ENCODE measurements around the gene MAGEL2.

The MAGEL2 gene

DNA sequence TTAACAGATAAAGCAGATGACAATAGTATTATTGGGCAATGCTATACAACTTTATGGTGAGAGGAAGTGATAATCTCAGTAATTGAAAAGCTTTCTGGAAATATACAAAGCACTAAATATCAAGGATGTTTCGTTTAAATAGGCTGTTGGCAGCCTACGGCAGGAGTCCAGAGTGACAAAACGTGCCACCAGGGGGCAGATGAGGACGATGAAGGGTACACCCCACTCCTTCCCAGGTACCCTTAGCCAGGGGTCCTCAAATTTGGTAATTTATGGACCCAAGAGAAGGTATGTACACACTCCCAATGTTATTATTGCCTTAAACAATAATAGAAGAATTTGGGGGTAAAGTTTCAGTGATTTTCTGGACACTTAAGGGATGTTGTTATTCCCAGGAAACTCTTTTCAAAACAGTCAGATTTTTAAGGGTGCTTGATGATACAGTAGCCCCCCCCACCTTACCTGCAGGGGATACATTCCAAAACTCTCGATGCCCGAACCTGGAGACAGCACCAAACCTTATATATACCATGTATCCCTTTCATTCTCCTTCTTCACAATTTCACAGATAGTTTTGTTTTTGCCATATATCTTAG is 1.4 kb upstream of the MAGEL2 start:
- H3K36me3 ChIP-seq (ENCODE audit: control insufficient read depth, insufficient read depth, low read length): peaks cover 3% of the 10 kb centered on the region
- no peak overlapping the region for H3K4me3 ChIP-seq (ENCODE audit: extremely low read depth, insufficient read depth, low read length, poor library complexity, severe bottlenecking)
- peaks cover 4% of the 10 kb centered on the region for H3K4me1 ChIP-seq (ENCODE audit: control insufficient read depth, insufficient read depth, low read length, poor library complexity, severe bottlenecking)
- 27 to 38% methylated on average over 6 of the region's 6 CpGs for WGBS, 2 experiments (ENCODE audit: insufficient coverage in 2 of 2)
- H3K27ac ChIP-seq (ENCODE audit: low read depth, low read length, severe bottlenecking): no peak overlapping the region
- H3K9me3 ChIP-seq (ENCODE audit: control insufficient read depth, low read length): peaks cover 8% of the 10 kb centered on the region

DNA sequence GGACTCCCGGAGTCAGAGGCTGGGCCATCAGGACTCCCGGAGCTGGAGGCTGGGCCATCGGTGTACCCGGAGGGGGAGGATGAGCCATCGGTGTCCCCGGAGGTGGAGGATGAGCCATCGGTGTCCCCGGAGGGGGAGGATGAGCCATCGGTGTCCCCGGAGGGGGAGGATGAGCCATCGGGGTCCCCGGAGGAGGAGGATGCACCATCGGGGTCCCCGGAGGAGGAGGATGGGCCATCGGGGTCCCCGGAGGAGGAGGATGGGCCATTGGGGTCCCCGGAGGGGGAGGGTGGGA is 719 bp downstream of the MAGEL2 start:
- peaks cover 4% of the 10 kb centered on the region for H3K4me1 ChIP-seq (ENCODE audit: control insufficient read depth, insufficient read depth, low read length, poor library complexity, severe bottlenecking)
- H3K27ac ChIP-seq (ENCODE audit: low read depth, low read length, severe bottlenecking): no peak overlapping the region
- WGBS, 2 experiments (ENCODE audit: insufficient coverage in 2 of 2): 48 to 59% methylated on average over 14 to 16 of the region's 17 CpGs
- H3K36me3 ChIP-seq (ENCODE audit: control insufficient read depth, insufficient read depth, low read length): peaks cover 3% of the 10 kb centered on the region
- H3K9me3 ChIP-seq (ENCODE audit: control insufficient read depth, low read length): peaks cover 5% of the 10 kb centered on the region
- H3K4me3 ChIP-seq (ENCODE audit: extremely low read depth, insufficient read depth, low read length, poor library complexity, severe bottlenecking): peak overlapping the region; percentile 57

DNA sequence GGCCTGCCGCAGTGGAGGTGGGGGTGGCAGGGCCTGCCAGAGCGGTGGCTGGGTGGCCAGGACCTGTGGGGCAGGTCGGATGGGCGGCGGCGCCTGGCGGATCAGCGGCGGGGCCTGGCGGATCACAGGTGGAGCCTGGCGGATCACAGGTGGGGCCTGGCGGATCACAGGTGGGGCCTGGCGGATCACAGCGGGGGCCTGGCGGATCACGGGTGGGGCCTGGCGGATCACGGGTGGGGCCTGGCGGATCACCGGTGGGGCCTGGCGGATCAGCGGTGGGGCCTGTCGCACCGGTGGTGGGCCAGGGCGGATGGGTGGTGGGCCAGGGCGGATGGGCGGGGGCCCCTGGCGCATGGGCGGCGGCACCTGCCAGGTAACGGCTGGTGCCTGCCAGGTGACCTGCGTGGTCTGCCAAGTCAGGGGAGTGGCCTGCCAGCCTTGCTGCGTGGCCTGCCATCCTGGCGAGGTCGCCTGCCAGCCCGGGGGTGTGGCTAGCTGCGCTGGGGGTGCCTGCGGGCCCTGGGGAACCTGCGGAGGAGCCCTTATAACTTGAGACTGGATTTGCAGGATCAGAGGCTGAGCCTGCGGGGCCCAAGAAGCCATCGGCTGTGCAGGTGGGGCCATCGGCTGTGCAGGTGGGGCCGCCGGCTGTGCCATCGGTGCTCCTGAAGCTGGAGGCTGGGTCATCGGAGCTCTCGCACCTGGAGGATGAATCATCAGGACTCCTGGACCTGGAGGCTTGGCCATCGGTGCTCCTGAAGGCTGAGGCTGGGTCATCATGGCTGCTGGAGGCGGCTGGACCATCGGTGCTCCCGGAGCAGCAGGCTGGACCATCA is 1.3 kb downstream of the MAGEL2 start:
- Histone ChIP-seq H3K36me3 (ENCODE audit: control insufficient read depth, insufficient read depth, low read length) (peaks cover 3% of the 10 kb centered on the region), H3K4me3 (ENCODE audit: extremely low read depth, insufficient read depth, low read length, poor library complexity, severe bottlenecking) (peak overlapping the region; percentile 57), H3K4me1 (ENCODE audit: control insufficient read depth, insufficient read depth, low read length, poor library complexity, severe bottlenecking) (peaks cover 4% of the 10 kb centered on the region), H3K9me3 (ENCODE audit: control insufficient read depth, low read length) (peaks cover 5% of the 10 kb centered on the region), H3K27ac (ENCODE audit: low read depth, low read length, severe bottlenecking) (no peak overlapping the region)
- 87 to 92% methylated on average over 35 to 50 of the region's 51 CpGs for WGBS, 2 experiments (ENCODE audit: insufficient coverage in 2 of 2)

DNA sequence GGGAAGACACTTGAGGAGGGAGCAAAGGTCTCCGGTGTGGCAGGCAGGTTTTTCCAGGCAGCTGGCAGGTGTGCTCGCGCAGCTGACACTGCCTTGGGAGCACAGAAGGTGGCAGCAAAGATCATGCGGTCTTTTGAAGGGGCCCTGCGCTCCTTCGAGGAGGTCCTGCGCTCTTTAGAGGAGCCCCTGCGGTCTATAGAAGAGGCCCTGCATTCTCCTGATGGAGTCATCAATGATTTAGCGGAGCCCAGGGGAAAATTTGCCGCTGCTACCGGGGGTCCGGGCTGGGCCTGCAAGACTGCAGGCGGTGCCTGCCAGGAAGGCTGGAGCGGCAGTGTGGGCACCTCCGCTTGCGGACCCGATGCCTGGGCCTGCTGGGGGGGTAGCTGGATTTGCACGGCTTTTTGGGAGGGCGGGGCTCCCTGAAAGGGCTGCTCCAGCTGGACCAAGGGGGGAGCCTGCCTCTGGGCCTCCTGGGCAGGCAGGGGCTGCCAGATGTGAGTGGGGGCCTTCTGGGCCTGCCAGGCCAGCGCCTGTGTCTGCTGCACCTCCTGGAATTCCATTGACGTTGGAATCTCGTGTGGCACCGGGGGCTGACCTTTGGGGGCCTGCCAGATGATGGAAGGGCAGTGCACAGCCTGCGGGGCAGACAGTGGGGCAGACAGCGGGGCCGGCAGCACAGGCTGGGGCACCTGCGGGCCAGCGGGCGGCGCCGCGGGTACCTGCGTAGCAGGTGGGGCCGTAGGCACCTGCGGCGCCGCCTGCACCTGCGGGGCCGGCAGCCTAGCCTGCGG is 2.1 kb downstream of the MAGEL2 start:
- H3K9me3 ChIP-seq (ENCODE audit: control insufficient read depth, low read length): peaks cover 5% of the 10 kb centered on the region
- H3K4me1 ChIP-seq (ENCODE audit: control insufficient read depth, insufficient read depth, low read length, poor library complexity, severe bottlenecking): peaks cover 4% of the 10 kb centered on the region
- WGBS, 2 experiments (ENCODE audit: insufficient coverage in 2 of 2): 85 to 87% methylated on average over 34 to 36 of the region's 40 CpGs
- no peak overlapping the region for H3K4me3 ChIP-seq (ENCODE audit: extremely low read depth, insufficient read depth, low read length, poor library complexity, severe bottlenecking)
- H3K36me3 ChIP-seq (ENCODE audit: control insufficient read depth, insufficient read depth, low read length): peaks cover 3% of the 10 kb centered on the region
- no peak overlapping the region for H3K27ac ChIP-seq (ENCODE audit: low read depth, low read length, severe bottlenecking)

DNA sequence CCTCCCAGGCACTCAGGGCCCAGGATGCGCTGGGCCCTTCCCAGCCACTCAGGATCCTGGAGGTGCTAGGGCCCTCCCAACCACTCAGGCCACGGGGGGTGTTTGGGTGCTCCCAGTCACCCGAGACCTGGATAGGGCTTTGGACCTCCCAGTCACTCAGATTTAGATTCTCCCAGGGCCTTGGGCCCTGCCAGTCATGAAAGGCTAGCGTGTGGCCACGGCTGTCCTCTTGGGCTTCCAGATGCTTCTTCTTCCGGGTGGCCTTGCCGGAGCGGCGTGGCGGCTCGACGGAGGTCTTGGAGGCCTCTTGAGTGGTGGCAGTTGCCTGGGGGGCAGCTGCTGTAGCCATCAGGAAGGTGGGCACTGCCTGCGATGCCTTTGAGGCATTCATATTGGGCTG is 2.8 kb downstream of the MAGEL2 start:
- Histone ChIP-seq H3K36me3 (ENCODE audit: control insufficient read depth, insufficient read depth, low read length) (peaks cover 3% of the 10 kb centered on the region), H3K9me3 (ENCODE audit: control insufficient read depth, low read length) (peaks cover 5% of the 10 kb centered on the region), H3K4me1 (ENCODE audit: control insufficient read depth, insufficient read depth, low read length, poor library complexity, severe bottlenecking) (peaks cover 4% of the 10 kb centered on the region), H3K27ac (ENCODE audit: low read depth, low read length, severe bottlenecking) (no peak overlapping the region), H3K4me3 (ENCODE audit: extremely low read depth, insufficient read depth, low read length, poor library complexity, severe bottlenecking) (no peak overlapping the region)
- 79 to 80% methylated on average over 7 to 13 of the region's 13 CpGs for WGBS, 2 experiments (ENCODE audit: insufficient coverage in 2 of 2)

DNA sequence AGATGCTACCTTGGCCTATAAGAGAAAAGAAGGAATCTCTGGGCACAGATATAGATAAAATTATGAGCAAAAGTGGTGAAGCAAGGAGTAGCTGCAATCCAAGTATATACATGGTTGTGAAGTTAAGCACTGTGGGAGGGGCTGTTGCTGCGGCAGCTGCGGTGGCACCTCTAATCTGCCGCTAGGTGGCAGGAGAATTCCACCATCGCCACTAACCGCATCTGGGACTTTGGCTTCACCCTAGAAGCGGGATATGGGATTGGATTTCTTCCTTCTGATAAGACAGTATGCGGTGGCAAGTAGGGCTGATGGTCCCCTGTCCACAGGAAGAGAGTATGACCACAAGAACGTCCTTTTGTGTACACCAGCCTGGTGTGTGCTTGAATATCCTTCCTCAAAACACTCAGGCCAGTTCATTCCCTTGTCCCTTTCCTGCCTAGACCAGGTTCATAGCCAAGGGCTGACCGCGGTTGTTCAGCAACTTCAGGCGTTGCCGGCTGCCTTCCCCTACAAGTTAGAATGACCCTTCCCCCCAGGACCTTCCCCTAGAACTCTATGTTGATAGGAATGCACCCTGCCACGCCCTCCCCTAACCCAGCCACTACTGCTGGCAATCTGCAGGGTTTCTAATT is 5.1 kb downstream of the MAGEL2 start:
- Histone ChIP-seq H3K9me3 (ENCODE audit: control insufficient read depth, low read length) (peaks cover 5% of the 10 kb centered on the region), H3K4me3 (ENCODE audit: extremely low read depth, insufficient read depth, low read length, poor library complexity, severe bottlenecking) (no peak overlapping the region), H3K4me1 (ENCODE audit: control insufficient read depth, insufficient read depth, low read length, poor library complexity, severe bottlenecking) (no peaks in the 10 kb centered on the region), H3K27ac (ENCODE audit: low read depth, low read length, severe bottlenecking) (no peak overlapping the region), H3K36me3 (ENCODE audit: control insufficient read depth, insufficient read depth, low read length) (peaks cover 3% of the 10 kb centered on the region)
- 30 to 44% methylated on average over 8 to 12 of the region's 13 CpGs for WGBS, 2 experiments (ENCODE audit: insufficient coverage in 2 of 2)

DNA sequence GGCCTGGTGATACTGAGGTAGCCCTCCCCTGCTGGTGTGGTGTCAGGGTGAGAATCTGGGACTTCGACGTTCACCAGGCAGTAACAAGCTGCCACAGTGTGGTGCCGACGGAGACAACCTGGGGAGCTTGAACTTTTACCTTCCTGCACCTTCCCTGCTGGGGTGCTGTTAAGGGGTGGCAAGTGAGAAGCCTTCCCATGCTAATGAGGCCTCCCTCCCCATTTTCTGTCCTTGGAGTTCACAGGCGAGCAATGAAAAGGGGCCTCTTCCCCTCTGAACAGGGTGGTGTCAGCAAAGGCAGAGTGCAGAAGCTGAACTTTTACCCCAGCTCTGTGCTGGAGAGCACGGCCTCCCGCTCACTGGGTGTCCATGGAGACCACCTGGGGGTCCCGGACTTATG is 13.5 kb downstream of the MAGEL2 start:
- Histone ChIP-seq H3K9me3 (ENCODE audit: control insufficient read depth, low read length) (no peaks in the 10 kb centered on the region), H3K4me3 (ENCODE audit: extremely low read depth, insufficient read depth, low read length, poor library complexity, severe bottlenecking) (no peak overlapping the region), H3K4me1 (ENCODE audit: control insufficient read depth, insufficient read depth, low read length, poor library complexity, severe bottlenecking) (no peaks in the 10 kb centered on the region), H3K36me3 (ENCODE audit: control insufficient read depth, insufficient read depth, low read length) (no peaks in the 10 kb centered on the region), H3K27ac (ENCODE audit: low read depth, low read length, severe bottlenecking) (no peak overlapping the region)
- 40 to 70% methylated on average over 1 to 3 of the region's 8 CpGs for WGBS, 2 experiments (ENCODE audit: insufficient coverage in 2 of 2)

DNA sequence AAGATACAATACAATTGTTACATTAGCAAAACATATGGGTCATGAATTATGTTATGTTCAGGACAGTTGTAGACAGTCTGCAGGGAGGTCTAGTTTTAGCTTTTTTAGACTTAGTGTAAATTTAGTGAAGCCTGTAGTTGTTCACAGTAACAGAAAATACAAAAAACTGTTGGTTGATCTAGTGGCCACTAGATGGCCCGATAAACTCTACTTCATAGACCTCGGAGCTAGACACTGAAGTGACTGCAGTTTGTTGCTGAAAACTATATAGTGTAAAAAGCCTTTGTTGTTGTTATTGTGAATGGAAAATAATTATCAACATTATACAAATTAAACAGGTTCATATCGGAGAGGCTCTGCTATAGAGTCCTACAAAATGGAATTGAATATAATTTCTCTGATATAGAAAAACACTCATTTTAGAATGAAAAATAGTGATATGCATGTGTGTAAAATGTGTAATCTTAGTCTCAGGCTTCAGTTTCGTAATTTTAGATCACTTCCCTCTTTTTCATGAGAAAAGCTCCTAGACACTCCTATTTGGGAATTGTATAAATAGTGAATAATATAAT is 18.3 kb downstream of the MAGEL2 start:
- no peak overlapping the region for H3K4me3 ChIP-seq (ENCODE audit: extremely low read depth, insufficient read depth, low read length, poor library complexity, severe bottlenecking)
- peaks cover 6% of the 10 kb centered on the region for H3K9me3 ChIP-seq (ENCODE audit: control insufficient read depth, low read length)
- no CpG with 5 or more reads among the region's 4 CpGs for WGBS, 2 experiments (ENCODE audit: insufficient coverage in 2 of 2)
- no peaks in the 10 kb centered on the region for H3K4me1 ChIP-seq (ENCODE audit: control insufficient read depth, insufficient read depth, low read length, poor library complexity, severe bottlenecking)
- no peaks in the 10 kb centered on the region for H3K36me3 ChIP-seq (ENCODE audit: control insufficient read depth, insufficient read depth, low read length)
- H3K27ac ChIP-seq (ENCODE audit: low read depth, low read length, severe bottlenecking): no peak overlapping the region

DNA sequence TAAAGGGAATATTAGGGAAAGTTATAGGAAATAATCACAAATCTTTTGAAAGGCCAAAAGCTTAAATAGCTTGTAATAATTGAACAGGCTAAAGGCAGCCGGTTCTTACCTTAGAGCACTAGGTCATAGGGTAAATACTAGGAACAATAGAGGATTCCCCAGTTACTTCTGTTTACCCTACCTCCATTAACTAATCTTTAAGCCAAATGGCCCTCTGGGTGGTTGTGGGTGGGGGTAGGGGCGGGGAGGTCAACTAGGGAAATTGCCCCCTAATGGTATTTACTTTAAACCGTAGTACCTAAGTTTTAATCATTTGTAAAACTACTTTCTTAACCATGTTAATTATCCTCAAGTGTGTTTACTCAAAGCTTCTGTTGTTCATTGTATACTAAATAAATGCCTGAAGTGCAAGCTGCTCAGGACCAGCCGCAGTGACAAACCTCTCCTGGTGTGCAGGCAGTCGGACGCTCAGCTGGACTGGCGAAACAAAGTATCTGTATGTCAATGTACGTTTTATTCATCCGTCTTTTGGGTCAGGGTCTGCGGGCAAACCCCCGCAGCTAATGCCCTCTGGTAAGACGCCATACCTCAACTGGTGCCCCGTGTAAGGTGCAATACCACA is 18.9 kb downstream of the MAGEL2 start:
- Histone ChIP-seq H3K4me3 (ENCODE audit: extremely low read depth, insufficient read depth, low read length, poor library complexity, severe bottlenecking) (no peak overlapping the region), H3K36me3 (ENCODE audit: control insufficient read depth, insufficient read depth, low read length) (no peaks in the 10 kb centered on the region), H3K9me3 (ENCODE audit: control insufficient read depth, low read length) (peaks cover 6% of the 10 kb centered on the region), H3K27ac (ENCODE audit: low read depth, low read length, severe bottlenecking) (no peak overlapping the region), H3K4me1 (ENCODE audit: control insufficient read depth, insufficient read depth, low read length, poor library complexity, severe bottlenecking) (no peaks in the 10 kb centered on the region)
- WGBS, 2 experiments (ENCODE audit: insufficient coverage in 2 of 2): 52 to 57% methylated on average over 8 of the region's 13 CpGs

DNA sequence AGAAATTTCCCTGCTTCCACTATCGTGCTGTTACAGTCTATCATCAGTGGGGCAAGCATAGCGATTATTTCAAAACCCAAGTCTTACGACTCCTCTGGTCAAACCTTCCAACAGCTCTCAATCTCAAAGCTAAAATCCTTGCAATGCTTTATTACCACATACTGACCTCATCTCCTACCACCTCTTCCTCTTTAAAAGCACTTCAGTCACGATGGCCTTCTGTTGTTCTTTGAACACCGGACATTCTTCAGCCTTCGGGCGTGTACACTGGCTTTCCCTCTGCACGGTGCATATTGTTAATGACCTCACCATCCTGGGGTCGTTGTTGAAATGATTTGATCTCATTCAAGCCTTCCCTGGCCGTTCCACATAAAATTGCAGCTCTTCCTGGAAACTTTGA is 31.1 kb downstream of the MAGEL2 start:
- Histone ChIP-seq H3K9me3 (ENCODE audit: control insufficient read depth, low read length) (peaks cover 17% of the 10 kb centered on the region), H3K4me1 (ENCODE audit: control insufficient read depth, insufficient read depth, low read length, poor library complexity, severe bottlenecking) (no peaks in the 10 kb centered on the region), H3K4me3 (ENCODE audit: extremely low read depth, insufficient read depth, low read length, poor library complexity, severe bottlenecking) (no peak overlapping the region), H3K36me3 (ENCODE audit: control insufficient read depth, insufficient read depth, low read length) (no peaks in the 10 kb centered on the region), H3K27ac (ENCODE audit: low read depth, low read length, severe bottlenecking) (no peak overlapping the region)
- WGBS, 2 experiments (ENCODE audit: insufficient coverage in 2 of 2): 68 to 90% methylated on average over 9 of the region's 10 CpGs

All from mesodermal cell (in vitro differentiated cells).